GM23338 (cell line): Measurements from ENCODE around the gene RPS29. TPM values are rescaled to one million over a fixed set of nuclear protein-coding genes. Genes with fewer than 3 reads are reported as not detected.

ENCODE experiments used
- ATAC-seq: fragments of 200-7000 bp; cut with Tn5 transposase; 3 replicates; pipeline ENCODE4 v1.9.1; 2020
- DNase-seq: peaks from one replicate; pipeline ENCODE4 v3.0.0-alpha.2; 2015; ENCODE audit warnings: low spot score
- H2AFZ ChIP-seq: fragments of 200-600 bp; sonication (generic); 2 replicates; pipeline ENCODE4 v1.8.0; 2016; ENCODE audit warnings: antibody characterized with exemption, mild to moderate bottlenecking, moderate library complexity
- H3F3A ChIP-seq: fragments of 200-600 bp; sonication (generic); replicated peaks from 2 replicates; pipeline ENCODE4 v1.8.0; 2017; ENCODE audit warnings: antibody characterized with exemption, mixed run types, low read depth
- H3K27ac ChIP-seq: fragments of 200-600 bp; sonication (generic); 2 replicates; pipeline ENCODE4 v1.6.1; 2016; ENCODE audit warnings: low read depth
- H3K27me3 ChIP-seq: fragments of 200-600 bp; sonication (generic); 2 replicates; pipeline ENCODE4 v1.8.0; 2016; ENCODE audit warnings: mild to moderate bottlenecking, mixed run types, moderate library complexity; ENCODE audit not compliant: insufficient read depth
- H3K36me3 ChIP-seq: fragments of 200-600 bp; sonication (generic); 2 replicates; pipeline ENCODE4 v1.8.0; 2016; ENCODE audit warnings: mild to moderate bottlenecking; ENCODE audit not compliant: insufficient read depth
- H3K4me1 ChIP-seq: fragments of 200-600 bp; sonication (generic); 2 replicates; pipeline ENCODE4 v1.8.0; 2016; ENCODE audit warnings: mild to moderate bottlenecking, moderate library complexity; ENCODE audit not compliant: insufficient read depth
- H3K4me2 ChIP-seq: fragments of 200-600 bp; sonication (generic); 2 replicates; pipeline ENCODE4 v1.7.1; 2017; ENCODE audit warnings: mixed run types
- H3K4me3 ChIP-seq: fragments of 200-600 bp; sonication (generic); 2 replicates; pipeline ENCODE4 v1.6.1; 2016; ENCODE audit warnings: mixed run types
- H3K79me2 ChIP-seq: fragments of 200-600 bp; sonication (generic); replicated peaks from 2 replicates; pipeline ENCODE4 v1.8.0; 2017; ENCODE audit warnings: mild to moderate bottlenecking; ENCODE audit not compliant: insufficient read depth
- H3K9me2 ChIP-seq: fragments of 200-600 bp; sonication (generic); 2 replicates; pipeline ENCODE4 v1.8.0; 2017; ENCODE audit not compliant: insufficient read depth
- H4K20me1 ChIP-seq: fragments of 200-600 bp; sonication (generic); replicated peaks from 2 replicates; pipeline ENCODE4 v1.8.0; 2017; ENCODE audit warnings: mild to moderate bottlenecking; ENCODE audit not compliant: insufficient read depth
- H3K27ac Mint-ChIP-seq: 2 replicates; pipeline ENCODE4 v1.8.0; 2020; ENCODE audit warnings: inconsistent platforms, mild to moderate bottlenecking, moderate library complexity, mixed read lengths
- H3K27me3 Mint-ChIP-seq: 3 replicates; pipeline ENCODE4 v1.8.0; 2022; ENCODE audit warnings: low read depth, mild to moderate bottlenecking, moderate library complexity, mixed read lengths, inconsistent platforms; ENCODE audit not compliant: insufficient read depth, poor library complexity
- H3K36me3 Mint-ChIP-seq: 3 replicates; pipeline ENCODE4 v1.8.0; 2021; ENCODE audit warnings: low read depth, mild to moderate bottlenecking, inconsistent platforms, moderate library complexity, mixed read lengths
- H3K4me1 Mint-ChIP-seq: 3 replicates; pipeline ENCODE4 v1.8.0; 2020; ENCODE audit warnings: mild to moderate bottlenecking, inconsistent platforms, mixed read lengths
- H3K4me3 Mint-ChIP-seq: 3 replicates; pipeline ENCODE4 v1.8.0; 2021; ENCODE audit warnings: moderate library complexity, mild to moderate bottlenecking, inconsistent platforms, mixed read lengths
- H3K9me3 Mint-ChIP-seq: 3 replicates; pipeline ENCODE4 v1.8.0; 2020; ENCODE audit warnings: moderate library complexity, mild to moderate bottlenecking, inconsistent platforms, mixed read lengths
- EZH2phosphoT487 ChIP-seq: fragments of 200-600 bp; sonication (generic); IDR thresholded peaks from one replicate; pipeline ENCODE4 v1.8.1; 2018; ENCODE audit warnings: antibody characterized with exemption; ENCODE audit not compliant: unreplicated experiment
- JUNB ChIP-seq: IDR thresholded peaks from one replicate; pipeline ENCODE4 v1.6.1; 2016; ENCODE audit warnings: antibody characterized with exemption; ENCODE audit not compliant: unreplicated experiment
- POLR2AphosphoS5 ChIP-seq: IDR thresholded peaks from 2 replicates; pipeline ENCODE4 v1.6.1; 2016; ENCODE audit warnings: antibody characterized with exemption, low read depth
- ZNF331 ChIP-seq: fragments of 250-450 bp; sonication (Bioruptor Pico); IDR thresholded peaks from 2 replicates; pipeline ENCODE4 v1.5.0; 2020; ENCODE audit warnings: low read depth, mild to moderate bottlenecking, moderate library complexity
- ZNF462 ChIP-seq: fragments of 250-450 bp; sonication (Bioruptor Pico); IDR thresholded peaks from 2 replicates; pipeline ENCODE4 v1.5.0; 2020; ENCODE audit warnings: mild to moderate bottlenecking, moderate library complexity
- polyA plus RNA-seq: library from polyadenylated mRNA; unstranded; fragments of >200 nt; fragmentation: Nextera tagmentation; extraction: Ambion mirVana; gene quantifications from 2 replicates; pipeline ENCODE4 v1.2.1, GENCODE V29; 2016
- total RNA-seq: library from RNA; depleted of rRNA; stranded (reverse); fragments of >200 nt; shearing (Covaris generic); gene quantifications from 2 replicates; pipeline ENCODE4 v1.2.3, GENCODE V29; 2014
- TF ChIP-seq, protein P1 (sequence below): IDR thresholded peaks from 2 replicates; pipeline ENCODE4 v1.6.1; 2016; ENCODE audit warnings: antibody characterized with exemption
- TF ChIP-seq, protein P2 (sequence below): IDR thresholded peaks from one replicate; pipeline ENCODE4 v1.6.1; 2018; ENCODE audit warnings: antibody characterized with exemption; ENCODE audit not compliant: unreplicated experiment

The RPS29 gene
- total and polyA plus RNA-seq, 2 experiments from 2014 or later, result 2,560 to 3,734 TPM

DNA sequence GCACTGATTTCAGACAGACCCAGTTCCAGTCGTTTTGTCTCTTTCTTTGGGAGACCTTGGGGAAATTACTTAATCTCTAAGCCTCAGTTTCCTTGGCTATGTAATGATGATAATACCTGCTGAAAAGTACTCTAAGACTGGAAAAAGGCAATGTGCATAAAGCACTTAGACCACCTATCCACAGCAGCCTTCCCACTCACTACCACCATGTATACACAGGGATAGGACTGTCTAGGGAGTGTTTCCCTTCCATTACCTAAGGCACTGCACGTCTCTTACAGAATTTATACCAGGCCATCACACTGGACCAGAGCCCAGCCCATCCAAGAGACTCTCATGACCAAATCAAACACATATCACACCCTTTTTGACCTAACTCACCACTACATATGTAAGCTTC, 6.3 kb downstream of the RPS29 start:
- peak; percentile 6; the same call in 1 of the 3 replicates for ATAC-seq
- no peak overlapping the region for H3K4me3 Mint-ChIP-seq

More for the DNA sequence above, 6.3 kb downstream of the RPS29 start:
- Histone ChIP-seq H3K4me2 (no peak overlapping the region), H3F3A (peaks cover 52% of the 10 kb centered on the region), H3K4me1 (peaks cover 16% of the 10 kb centered on the region), H3K36me3 (peaks cover 38% of the 10 kb centered on the region), H3K79me2 (peaks cover 62% of the 10 kb centered on the region), H2AFZ (no peak overlapping the region), H3K27me3 (no peaks in the 10 kb centered on the region), H3K4me3 (no peak overlapping the region), H4K20me1 (peaks cover 78% of the 10 kb centered on the region), H3K27ac (peak overlapping the region; percentile 89), H3K9me2 (no peaks in the 10 kb centered on the region)
- peaks cover 56% of the 10 kb centered on the region for H3K36me3 Mint-ChIP-seq
- H3K27me3 Mint-ChIP-seq, result peaks cover 29% of the 10 kb centered on the region
- no peaks in the 10 kb centered on the region for H3K9me3 Mint-ChIP-seq
- no peak for DNase-seq
- H3K27ac Mint-ChIP-seq, result 0 out of 2 replicates have a peak overlapping the region, but pooled peaks have one; percentile 10
- no peak for TF ChIP-seq EZH2phosphoT487
- TF ChIP-seq ZNF462 (CRISPR knock-in tag), result no peak
- TF ChIP-seq POLR2AphosphoS5, result no peak; the same call in 1 of the 2 replicates
- TF ChIP-seq ZNF331, result no peak
- no peak for TF ChIP-seq JUNB
- TF ChIP-seq, protein P1, sequence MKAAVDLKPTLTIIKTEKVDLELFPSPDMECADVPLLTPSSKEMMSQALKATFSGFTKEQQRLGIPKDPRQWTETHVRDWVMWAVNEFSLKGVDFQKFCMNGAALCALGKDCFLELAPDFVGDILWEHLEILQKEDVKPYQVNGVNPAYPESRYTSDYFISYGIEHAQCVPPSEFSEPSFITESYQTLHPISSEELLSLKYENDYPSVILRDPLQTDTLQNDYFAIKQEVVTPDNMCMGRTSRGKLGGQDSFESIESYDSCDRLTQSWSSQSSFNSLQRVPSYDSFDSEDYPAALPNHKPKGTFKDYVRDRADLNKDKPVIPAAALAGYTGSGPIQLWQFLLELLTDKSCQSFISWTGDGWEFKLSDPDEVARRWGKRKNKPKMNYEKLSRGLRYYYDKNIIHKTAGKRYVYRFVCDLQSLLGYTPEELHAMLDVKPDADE, result no peak
- TF ChIP-seq, protein P2, sequence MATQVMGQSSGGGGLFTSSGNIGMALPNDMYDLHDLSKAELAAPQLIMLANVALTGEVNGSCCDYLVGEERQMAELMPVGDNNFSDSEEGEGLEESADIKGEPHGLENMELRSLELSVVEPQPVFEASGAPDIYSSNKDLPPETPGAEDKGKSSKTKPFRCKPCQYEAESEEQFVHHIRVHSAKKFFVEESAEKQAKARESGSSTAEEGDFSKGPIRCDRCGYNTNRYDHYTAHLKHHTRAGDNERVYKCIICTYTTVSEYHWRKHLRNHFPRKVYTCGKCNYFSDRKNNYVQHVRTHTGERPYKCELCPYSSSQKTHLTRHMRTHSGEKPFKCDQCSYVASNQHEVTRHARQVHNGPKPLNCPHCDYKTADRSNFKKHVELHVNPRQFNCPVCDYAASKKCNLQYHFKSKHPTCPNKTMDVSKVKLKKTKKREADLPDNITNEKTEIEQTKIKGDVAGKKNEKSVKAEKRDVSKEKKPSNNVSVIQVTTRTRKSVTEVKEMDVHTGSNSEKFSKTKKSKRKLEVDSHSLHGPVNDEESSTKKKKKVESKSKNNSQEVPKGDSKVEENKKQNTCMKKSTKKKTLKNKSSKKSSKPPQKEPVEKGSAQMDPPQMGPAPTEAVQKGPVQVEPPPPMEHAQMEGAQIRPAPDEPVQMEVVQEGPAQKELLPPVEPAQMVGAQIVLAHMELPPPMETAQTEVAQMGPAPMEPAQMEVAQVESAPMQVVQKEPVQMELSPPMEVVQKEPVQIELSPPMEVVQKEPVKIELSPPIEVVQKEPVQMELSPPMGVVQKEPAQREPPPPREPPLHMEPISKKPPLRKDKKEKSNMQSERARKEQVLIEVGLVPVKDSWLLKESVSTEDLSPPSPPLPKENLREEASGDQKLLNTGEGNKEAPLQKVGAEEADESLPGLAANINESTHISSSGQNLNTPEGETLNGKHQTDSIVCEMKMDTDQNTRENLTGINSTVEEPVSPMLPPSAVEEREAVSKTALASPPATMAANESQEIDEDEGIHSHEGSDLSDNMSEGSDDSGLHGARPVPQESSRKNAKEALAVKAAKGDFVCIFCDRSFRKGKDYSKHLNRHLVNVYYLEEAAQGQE, result no peak
- H3K4me1 Mint-ChIP-seq, result peaks cover 26% of the 10 kb centered on the region
